Hepatocyte (in vitro differentiated cells): ENCODE measurements around the gene TMEM182.

Source experiments
- CTCF ChIP-seq: fragments of 200-600 bp; sonication (generic); IDR thresholded peaks from 2 replicates; pipeline ENCODE4 v1.5.1; 2016; ENCODE audit warnings: antibody characterized with exemption, mild to moderate bottlenecking; ENCODE audit not compliant: poor library complexity
- EZH2 ChIP-seq: fragments of 200-600 bp; sonication (generic); IDR thresholded peaks from 2 replicates; pipeline ENCODE4 v1.6.1; 2016; ENCODE audit warnings: antibody characterized with exemption, mild to moderate bottlenecking, borderline replicate concordance

GRCh38 chr2:102736110-102736409, 25.8 kb upstream of the TMEM182 start:
- TF ChIP-seq CTCF (no peak), EZH2 (no peak)
